Retina (tissue), 1 donor: Measurements from ENCODE around the gene MT1F.

ENCODE experiments used
- DNase-seq: peaks from one replicate; pipeline ENCODE4 v3.0.0-alpha.2; 2016

Gene MT1F

GRCh38 chr16:56625943-56626654 lies 31.7 kb upstream of the MT1F start:
- no peak for DNase-seq

GRCh38 chr16:56626685-56627084 lies 31.1 kb upstream of the MT1F start:
- no peak for DNase-seq

GRCh38 chr16:56628486-56629350 lies 29.0 kb upstream of the MT1F start:
- no peak for DNase-seq

- no peak for DNase-seq
These were observed 28.2 kb upstream of the MT1F start for GRCh38 chr16:56629531-56629930.

GRCh38 chr16:56630134-56630533 lies 27.6 kb upstream of the MT1F start:
- no peak for DNase-seq

GRCh38 chr16:56631197-56631596 lies 26.6 kb upstream of the MT1F start:
- no peak for DNase-seq

GRCh38 chr16:56631832-56632155 lies 26.0 kb upstream of the MT1F start:
- no peak for DNase-seq

GRCh38 chr16:56632156-56632847 lies 25.5 kb upstream of the MT1F start, which contains the start of gene MT1M:
MT1M (plus strand) TSS chr16:56632659; CDS start chr16:56632732, 73 bp downstream.
- DNase-seq, result peak; percentile 67

- DNase-seq, result no peak
These were observed 24.9 kb upstream of the MT1F start for GRCh38 chr16:56632848-56633365.

- DNase-seq, result no peak
These were observed 24.2 kb upstream of the MT1F start for GRCh38 chr16:56633535-56633934.

- peak; percentile 47 for DNase-seq
These were observed 22.9 kb upstream of the MT1F start for GRCh38 chr16:56634715-56635440.

- DNase-seq, result peak; percentile 51
These were observed 22.3 kb upstream of the MT1F start for GRCh38 chr16:56635441-56635967.

GRCh38 chr16:56636616-56637413 lies 20.9 kb upstream of the MT1F start:
- no peak for DNase-seq

- DNase-seq, result peak; percentile 64
These were observed 19.7 kb upstream of the MT1F start, which contains the start of gene MT1A for GRCh38 chr16:56637814-56638750. MT1A (plus strand) TSS chr16:56638666; CDS start chr16:56638739, 73 bp downstream.

- no peak for DNase-seq
These were observed 18.7 kb upstream of the MT1F start for GRCh38 chr16:56639045-56639444.

- no peak for DNase-seq
These were observed 17.7 kb upstream of the MT1F start for GRCh38 chr16:56640076-56640475.

GRCh38 chr16:56641166-56641565 lies 16.6 kb upstream of the MT1F start:
- no peak for DNase-seq

- DNase-seq, result no peak
These were observed 14.5 kb upstream of the MT1F start for GRCh38 chr16:56643080-56643778.

- DNase-seq, result no peak
These were observed 13.9 kb upstream of the MT1F start for GRCh38 chr16:56643833-56644232.

GRCh38 chr16:56645311-56645710 lies 12.4 kb upstream of the MT1F start:
- DNase-seq, result no peak
